Vagina (tissue), 2 donors: ENCODE data around the gene YTHDC1. TPM values are rescaled to one million over a fixed set of nuclear protein-coding genes. Genes with fewer than 3 reads are reported as not detected.

Experiments used
- DNase-seq, 2 donors: peaks; one replicate each; pipeline ENCODE4 v3.0.0-alpha.2; 2017; ENCODE audit errors: extremely low spot score in 2 of 2
- H3K27ac ChIP-seq: fragments of 200-600 bp; sonication (generic); one replicate; pipeline ENCODE4 v1.5.1; 2019
- H3K27me3 ChIP-seq: fragments of 200-600 bp; sonication (generic); one replicate; pipeline ENCODE4 v1.5.1; 2019
- H3K36me3 ChIP-seq, 2 donors: fragments of 200-600 bp; sonication (generic); one replicate each; pipeline ENCODE4 v1.5.1; 2017 to 2019
- H3K4me1 ChIP-seq: fragments of 200-600 bp; sonication (generic); one replicate; pipeline ENCODE4 v1.5.1; 2019
- H3K4me3 ChIP-seq, 2 donors: fragments of 200-600 bp; sonication (generic); 1 replicate in 1 of 2; 2 replicates in 1 of 2; pipeline ENCODE4 v1.5.1; 2016 to 2019
- H3K9me3 ChIP-seq: fragments of 200-600 bp; sonication (generic); one replicate; pipeline ENCODE4 v1.5.1; 2019
- CTCF ChIP-seq, 3 experiments: fragments of 450-650 bp in 2 of 3; fragments of 200-600 bp in 1 of 3; sonication (generic) in 1 of 3; IDR thresholded peaks; one replicate each; pipeline ENCODE4 v1.5.1; 2017 to 2019; ENCODE audit warnings: antibody characterized with exemption in 3 of 3, mild to moderate bottlenecking in 2 of 3, moderate library complexity in 2 of 3
- POLR2A ChIP-seq, 2 donors: fragments of 450-650 bp; IDR thresholded peaks; one replicate each; pipeline ENCODE4 v1.6.1; 2017; ENCODE audit warnings: antibody characterized with exemption in 2 of 2, mild to moderate bottlenecking in 2 of 2, moderate library complexity in 2 of 2
- POLR2AphosphoS5 ChIP-seq, 2 donors: sonication (generic); formaldehyde crosslinking; IDR thresholded peaks; one replicate each; pipeline ENCODE4 v1.9.0; 2017; ENCODE audit warnings: antibody characterized with exemption in 2 of 2, mild to moderate bottlenecking in 2 of 2, low read depth in 1 of 2; ENCODE audit not compliant: insufficient read depth in 1 of 2
- intact Hi-C: fragments of 100-400 bp; cut with DNase I; formaldehyde crosslinking; loops from one replicate; pipeline ENCODE4 v1.15.1; 2023
- total RNA-seq: library from RNA; depleted of rRNA; stranded (reverse); fragments of >200 nt; gene quantifications from one replicate; pipeline ENCODE4 v1.2.3, GENCODE V29; 2016

Gene YTHDC1
- total RNA-seq, 1 donor from 2014 or later, result 61.4 TPM

GRCh38 chr4:68337522-68337921 is 12.4 kb downstream of the YTHDC1 start:
- H3K4me1 ChIP-seq, result peaks cover 44% of the 10 kb centered on the region
- no peaks in the 10 kb centered on the region for H3K27me3 ChIP-seq
- DNase-seq, result no peak
- intact Hi-C loops, result no loop called here
- peaks cover 0 to 24% of the 10 kb centered on the region in 2 donors for H3K36me3 ChIP-seq
- no peak overlapping the region for H3K27ac ChIP-seq
- no peak for TF ChIP-seq POLR2A (IDR thresholded peaks at IDR 0.05)
- no peaks in the 10 kb centered on the region for H3K9me3 ChIP-seq
- H3K4me3 ChIP-seq, result no peak overlapping the region

- peaks cover 0 to 29% of the 10 kb centered on the region in 2 donors for H3K36me3 ChIP-seq
- no peak overlapping the region for H3K4me3 ChIP-seq
- H3K27ac ChIP-seq, result no peak overlapping the region
- H3K27me3 ChIP-seq, result no peaks in the 10 kb centered on the region
- no peaks in the 10 kb centered on the region for H3K9me3 ChIP-seq
- intact Hi-C loops, result no loop called here
- TF ChIP-seq POLR2A (IDR thresholded peaks at IDR 0.05), result no peak
- H3K4me1 ChIP-seq, result peaks cover 39% of the 10 kb centered on the region
- DNase-seq, result no peak
Measured at GRCh38 chr4:68337004-68337403, 12.9 kb downstream of the YTHDC1 start.

GRCh38 chr4:68336530-68336929 is 13.4 kb downstream of the YTHDC1 start:
- H3K36me3 ChIP-seq, result peaks cover 0 to 34% of the 10 kb centered on the region in 2 donors

GRCh38 chr4:68326141-68326540 is 23.7 kb downstream of the YTHDC1 start:
- H3K27me3 ChIP-seq, result no peaks in the 10 kb centered on the region

More at GRCh38 chr4:68336530-68336929, 13.4 kb downstream of the YTHDC1 start:
- TF ChIP-seq CTCF (IDR thresholded peaks at IDR 0.05), result no peak
- no peak for TF ChIP-seq POLR2A (IDR thresholded peaks at IDR 0.05)
- TF ChIP-seq POLR2AphosphoS5 (IDR thresholded peaks at IDR 0.05; ENCODE audit: insufficient read depth in 1 of 2, low read depth in 1 of 2), result no peak
- no peaks in the 10 kb centered on the region for H3K27me3 ChIP-seq
- H3K9me3 ChIP-seq, result no peaks in the 10 kb centered on the region
- H3K27ac ChIP-seq, result no peak overlapping the region
- intact Hi-C loops, result no loop called here
- H3K4me3 ChIP-seq, result no peak overlapping the region
- peaks cover 34% of the 10 kb centered on the region for H3K4me1 ChIP-seq
- no peak for DNase-seq

GRCh38 chr4:68324519-68325262 is 25.2 kb downstream of the YTHDC1 start:
- TF ChIP-seq POLR2A (IDR thresholded peaks at IDR 0.05) (no peak), POLR2AphosphoS5 (IDR thresholded peaks at IDR 0.05; ENCODE audit: insufficient read depth in 1 of 2, low read depth in 1 of 2) (no peak), CTCF (IDR thresholded peaks at IDR 0.05) (no peak)
- Histone ChIP-seq H3K9me3 (no peaks in the 10 kb centered on the region), H3K27ac (no peak overlapping the region), H3K4me3 (no peak overlapping the region), H3K4me1 (no peaks in the 10 kb centered on the region), H3K27me3 (no peaks in the 10 kb centered on the region), H3K36me3 (peaks cover 0 to 45% of the 10 kb centered on the region in 2 donors)
- intact Hi-C loops, result no loop called here
- DNase-seq, result no peak

More at GRCh38 chr4:68326141-68326540, 23.7 kb downstream of the YTHDC1 start:
- Histone ChIP-seq H3K9me3 (no peaks in the 10 kb centered on the region), H3K27ac (no peak overlapping the region), H3K4me1 (no peaks in the 10 kb centered on the region), H3K36me3 (peaks cover 0 to 56% of the 10 kb centered on the region in 2 donors), H3K4me3 (no peak overlapping the region)
- TF ChIP-seq CTCF (IDR thresholded peaks at IDR 0.05) (no peak), POLR2A (IDR thresholded peaks at IDR 0.05) (no peak), POLR2AphosphoS5 (IDR thresholded peaks at IDR 0.05; ENCODE audit: insufficient read depth in 1 of 2, low read depth in 1 of 2) (no peak)
- intact Hi-C loops, result no loop called here
- DNase-seq, result no peak

- no peak for DNase-seq
- no peaks in the 10 kb centered on the region for H3K27me3 ChIP-seq
- H3K9me3 ChIP-seq, result no peaks in the 10 kb centered on the region
- intact Hi-C loops, result no loop called here
- H3K27ac ChIP-seq, result no peak overlapping the region
- TF ChIP-seq POLR2AphosphoS5 (IDR thresholded peaks at IDR 0.05; ENCODE audit: insufficient read depth in 1 of 2, low read depth in 1 of 2) (no peak), CTCF (IDR thresholded peaks at IDR 0.05) (no peak), POLR2A (IDR thresholded peaks at IDR 0.05) (no peak)
- peaks cover 0 to 77% of the 10 kb centered on the region in 2 donors for H3K36me3 ChIP-seq
- no peaks in the 10 kb centered on the region for H3K4me1 ChIP-seq
- H3K4me3 ChIP-seq, result no peak overlapping the region
Measured at GRCh38 chr4:68319040-68319439, 30.9 kb downstream of the YTHDC1 start.
